ENCODE data around the gene CCDC192.

CCDC192 gene

GRCh38 chr5:127941646-127942045 lies 238.5 kb downstream of the CCDC192 start:
- no peak overlapping the region for H3K4me3 ChIP-seq (ENCODE audit: low read depth, low read length)
- H3K9me3 ChIP-seq (ENCODE audit: control insufficient read depth, insufficient read depth, low read depth, low read length), result no peaks in the 10 kb centered on the region
- no peak overlapping the region for H3K27ac ChIP-seq (ENCODE audit: extremely low read depth, low read depth, low read length)
- H3K36me3 ChIP-seq (ENCODE audit: control insufficient read depth in 2 of 2, insufficient read depth in 1 of 2, low read length in 2 of 2), result no peaks in the 10 kb centered on the region
- no peaks in the 10 kb centered on the region for H3K4me1 ChIP-seq (ENCODE audit: control insufficient read depth, insufficient read depth, low read length)
- CTCF ChIA-PET, result no interaction called here
- TF ChIP-seq ZBTB48 (tag by site-specific recombination; IDR thresholded peaks at IDR 0.05), result no peak
- TF ChIP-seq ZNF585B (tag by site-specific recombination; IDR thresholded peaks at IDR 0.05), result no peak
- no peak; the same call in 1 of the 2 replicates for TF ChIP-seq MZF1 (tag by site-specific recombination; IDR thresholded peaks at IDR 0.05; ENCODE audit: borderline replicate concordance)
- TF ChIP-seq ZNF501 (tag by site-specific recombination; IDR thresholded peaks at IDR 0.05), result no peak
- TF ChIP-seq ZNF76 (tag by site-specific recombination; IDR thresholded peaks at IDR 0.05; ENCODE audit: borderline replicate concordance, low read depth), result no peak
- 0 out of 2 replicates have a peak, but pooled peaks have one; percentile 16 for TF ChIP-seq OSR2 (tag by site-specific recombination; IDR thresholded peaks at IDR 0.05)
- no peak for TF ChIP-seq GLIS1 (tag by site-specific recombination; IDR thresholded peaks at IDR 0.05)
- TF ChIP-seq ZNF707 (tag by site-specific recombination; IDR thresholded peaks at IDR 0.05), result no peak
- POLR2A ChIA-PET, result no interaction called here

DNA sequence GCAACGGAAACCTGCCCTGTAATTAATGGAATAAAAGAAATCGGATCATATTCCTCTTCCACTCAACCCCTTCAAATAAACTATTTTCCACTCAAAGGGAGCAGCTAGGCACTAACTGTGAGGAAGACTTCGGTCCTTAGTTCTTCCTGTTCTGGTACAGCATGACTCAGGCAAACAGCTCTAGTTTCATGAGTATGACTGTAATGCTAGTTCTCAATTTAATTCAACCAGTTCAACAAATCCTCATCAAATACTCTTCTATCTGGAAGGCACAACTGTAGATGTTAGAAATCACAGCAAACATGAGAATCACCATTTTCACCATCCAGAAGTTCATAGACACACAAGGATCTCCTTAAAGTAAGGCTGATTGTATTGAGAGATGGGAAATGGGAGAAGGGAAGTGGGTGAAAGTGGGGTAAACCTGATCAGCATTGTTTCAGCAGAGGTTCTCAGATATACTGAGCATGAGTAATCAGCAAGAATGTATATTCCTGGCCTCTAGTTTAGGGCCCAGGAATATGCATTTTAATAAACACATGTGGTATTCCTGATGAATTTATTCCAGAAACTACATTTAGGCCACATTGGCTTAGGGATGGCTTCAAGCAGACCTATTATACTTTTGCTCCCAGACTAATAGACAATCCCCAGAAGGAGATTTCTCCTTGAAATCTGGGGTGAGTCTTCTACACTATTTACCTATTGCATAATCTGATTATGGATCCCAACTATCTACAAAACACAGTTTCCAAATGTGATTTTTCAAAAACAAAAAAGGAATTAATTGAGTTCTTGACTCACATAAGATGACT lies 239.3 kb downstream of the CCDC192 start:
- Histone ChIP-seq H3K4me3 (ENCODE audit: low read depth, low read length) (no peak overlapping the region), H3K9me3 (ENCODE audit: control insufficient read depth, insufficient read depth, low read depth, low read length) (no peaks in the 10 kb centered on the region), H3K36me3 (ENCODE audit: control insufficient read depth in 2 of 2, insufficient read depth in 1 of 2, low read length in 2 of 2) (no peaks in the 10 kb centered on the region), H3K4me1 (ENCODE audit: control insufficient read depth, insufficient read depth, low read length) (no peaks in the 10 kb centered on the region), H3K27ac (ENCODE audit: extremely low read depth, low read depth, low read length) (no peak overlapping the region)
- ChIA-PET POLR2A (no interaction called here), CTCF (no interaction called here)
- peak; percentile 50; the same call in 1 of the 2 replicates for TF ChIP-seq ZBTB20 (tag by site-specific recombination; IDR thresholded peaks at IDR 0.05)
- TF ChIP-seq, protein P1, sequence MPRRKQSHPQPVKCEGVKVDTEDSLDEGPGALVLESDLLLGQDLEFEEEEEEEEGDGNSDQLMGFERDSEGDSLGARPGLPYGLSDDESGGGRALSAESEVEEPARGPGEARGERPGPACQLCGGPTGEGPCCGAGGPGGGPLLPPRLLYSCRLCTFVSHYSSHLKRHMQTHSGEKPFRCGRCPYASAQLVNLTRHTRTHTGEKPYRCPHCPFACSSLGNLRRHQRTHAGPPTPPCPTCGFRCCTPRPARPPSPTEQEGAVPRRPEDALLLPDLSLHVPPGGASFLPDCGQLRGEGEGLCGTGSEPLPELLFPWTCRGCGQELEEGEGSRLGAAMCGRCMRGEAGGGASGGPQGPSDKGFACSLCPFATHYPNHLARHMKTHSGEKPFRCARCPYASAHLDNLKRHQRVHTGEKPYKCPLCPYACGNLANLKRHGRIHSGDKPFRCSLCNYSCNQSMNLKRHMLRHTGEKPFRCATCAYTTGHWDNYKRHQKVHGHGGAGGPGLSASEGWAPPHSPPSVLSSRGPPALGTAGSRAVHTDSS (tag by site-specific recombination; IDR thresholded peaks at IDR 0.05), result peak; percentile 75
- no peak for TF ChIP-seq ZNF416 (tag by site-specific recombination; IDR thresholded peaks at IDR 0.05)

- POLR2A ChIA-PET, result no interaction called here
These were observed 239.8 kb downstream of the CCDC192 start for GRCh38 chr5:127943061-127943371.

More at GRCh38 chr5:127943061-127943371, 239.8 kb downstream of the CCDC192 start:
- TF ChIP-seq WT1 (tag by site-specific recombination; IDR thresholded peaks at IDR 0.05) (no peak), ZNF423 (tag by site-specific recombination; IDR thresholded peaks at IDR 0.05) (no peak), ZFP37 (tag by site-specific recombination; IDR thresholded peaks at IDR 0.05) (no peak), ZNF660 (tag by site-specific recombination; IDR thresholded peaks at IDR 0.05) (no peak), ZNF544 (tag by site-specific recombination; IDR thresholded peaks at IDR 0.05) (no peak), ZNF132 (tag by site-specific recombination; IDR thresholded peaks at IDR 0.05; ENCODE audit: borderline replicate concordance) (no peak), ZNF843 (tag by site-specific recombination; IDR thresholded peaks at IDR 0.05) (no peak), ZNF514 (tag by site-specific recombination; IDR thresholded peaks at IDR 0.05) (no peak), ZNF341 (tag by site-specific recombination; IDR thresholded peaks at IDR 0.05; ENCODE audit: low read depth) (no peak)
- TF ChIP-seq, protein P2, sequence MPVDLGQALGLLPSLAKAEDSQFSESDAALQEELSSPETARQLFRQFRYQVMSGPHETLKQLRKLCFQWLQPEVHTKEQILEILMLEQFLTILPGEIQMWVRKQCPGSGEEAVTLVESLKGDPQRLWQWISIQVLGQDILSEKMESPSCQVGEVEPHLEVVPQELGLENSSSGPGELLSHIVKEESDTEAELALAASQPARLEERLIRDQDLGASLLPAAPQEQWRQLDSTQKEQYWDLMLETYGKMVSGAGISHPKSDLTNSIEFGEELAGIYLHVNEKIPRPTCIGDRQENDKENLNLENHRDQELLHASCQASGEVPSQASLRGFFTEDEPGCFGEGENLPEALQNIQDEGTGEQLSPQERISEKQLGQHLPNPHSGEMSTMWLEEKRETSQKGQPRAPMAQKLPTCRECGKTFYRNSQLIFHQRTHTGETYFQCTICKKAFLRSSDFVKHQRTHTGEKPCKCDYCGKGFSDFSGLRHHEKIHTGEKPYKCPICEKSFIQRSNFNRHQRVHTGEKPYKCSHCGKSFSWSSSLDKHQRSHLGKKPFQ (tag by site-specific recombination; IDR thresholded peaks at IDR 0.05), result no peak
- TF ChIP-seq, protein P3, sequence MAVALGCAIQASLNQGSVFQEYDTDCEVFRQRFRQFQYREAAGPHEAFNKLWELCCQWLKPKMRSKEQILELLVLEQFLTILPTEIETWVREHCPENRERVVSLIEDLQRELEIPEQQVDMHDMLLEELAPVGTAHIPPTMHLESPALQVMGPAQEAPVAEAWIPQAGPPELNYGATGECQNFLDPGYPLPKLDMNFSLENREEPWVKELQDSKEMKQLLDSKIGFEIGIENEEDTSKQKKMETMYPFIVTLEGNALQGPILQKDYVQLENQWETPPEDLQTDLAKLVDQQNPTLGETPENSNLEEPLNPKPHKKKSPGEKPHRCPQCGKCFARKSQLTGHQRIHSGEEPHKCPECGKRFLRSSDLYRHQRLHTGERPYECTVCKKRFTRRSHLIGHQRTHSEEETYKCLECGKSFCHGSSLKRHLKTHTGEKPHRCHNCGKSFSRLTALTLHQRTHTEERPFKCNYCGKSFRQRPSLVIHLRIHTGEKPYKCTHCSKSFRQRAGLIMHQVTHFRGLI (tag by site-specific recombination; IDR thresholded peaks at IDR 0.05), result no peak
- Histone ChIP-seq H3K9me3 (ENCODE audit: control insufficient read depth, insufficient read depth, low read depth, low read length) (no peaks in the 10 kb centered on the region), H3K4me1 (ENCODE audit: control insufficient read depth, insufficient read depth, low read length) (no peaks in the 10 kb centered on the region), H3K4me3 (ENCODE audit: low read depth, low read length) (no peak overlapping the region), H3K27ac (ENCODE audit: extremely low read depth, low read depth, low read length) (no peak overlapping the region), H3K36me3 (ENCODE audit: control insufficient read depth in 2 of 2, insufficient read depth in 1 of 2, low read length in 2 of 2) (no peaks in the 10 kb centered on the region)
- CTCF ChIA-PET, result no interaction called here
